A549 (cell line): ENCODE results near the gene ROPN1.

Source experiments
- CTCF ChIP-seq: fragments of >200 bp; sonication (Bioruptor Twin); formaldehyde crosslinking; IDR thresholded peaks from 3 replicates; pipeline ENCODE4 v1.5.1; 2016
- POLR2A ChIP-seq: IDR thresholded peaks from 2 replicates; pipeline ENCODE4 v1.6.1; 2012; ENCODE audit warnings: mild to moderate bottlenecking, low read length
- SMC3 ChIP-seq: fragments of >200 bp; sonication (Bioruptor Twin); formaldehyde crosslinking; IDR thresholded peaks from 3 replicates; pipeline ENCODE4 v1.6.1; 2018; ENCODE audit warnings: inconsistent platforms
- TF ChIP-seq, protein P1 (sequence below): fragments of 200-600 bp; sonication (generic); IDR thresholded peaks from 2 replicates; pipeline ENCODE4 v1.6.1; 2016; ENCODE audit warnings: antibody characterized with exemption, mild to moderate bottlenecking, moderate library complexity

DNA sequence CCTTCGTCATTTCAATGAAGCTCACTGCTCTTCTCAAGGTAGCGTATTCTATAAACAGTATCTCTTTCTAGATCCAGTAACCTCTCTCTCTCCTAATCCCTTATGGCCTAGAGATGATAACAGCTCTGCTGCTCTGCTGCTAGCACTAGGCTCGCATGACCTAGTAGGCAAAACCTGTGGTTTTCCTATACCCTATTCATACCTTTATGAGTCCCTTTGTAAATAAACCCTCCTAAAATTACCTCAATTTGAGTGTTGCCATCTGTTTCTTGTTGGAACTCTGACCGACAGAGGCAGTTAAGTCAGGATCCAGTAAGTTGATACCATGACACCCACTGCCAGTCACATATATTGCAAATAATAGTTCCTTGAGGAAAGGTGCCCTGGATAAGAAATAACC, 38.2 kb downstream of the ROPN1 start:
- TF ChIP-seq, protein P1, sequence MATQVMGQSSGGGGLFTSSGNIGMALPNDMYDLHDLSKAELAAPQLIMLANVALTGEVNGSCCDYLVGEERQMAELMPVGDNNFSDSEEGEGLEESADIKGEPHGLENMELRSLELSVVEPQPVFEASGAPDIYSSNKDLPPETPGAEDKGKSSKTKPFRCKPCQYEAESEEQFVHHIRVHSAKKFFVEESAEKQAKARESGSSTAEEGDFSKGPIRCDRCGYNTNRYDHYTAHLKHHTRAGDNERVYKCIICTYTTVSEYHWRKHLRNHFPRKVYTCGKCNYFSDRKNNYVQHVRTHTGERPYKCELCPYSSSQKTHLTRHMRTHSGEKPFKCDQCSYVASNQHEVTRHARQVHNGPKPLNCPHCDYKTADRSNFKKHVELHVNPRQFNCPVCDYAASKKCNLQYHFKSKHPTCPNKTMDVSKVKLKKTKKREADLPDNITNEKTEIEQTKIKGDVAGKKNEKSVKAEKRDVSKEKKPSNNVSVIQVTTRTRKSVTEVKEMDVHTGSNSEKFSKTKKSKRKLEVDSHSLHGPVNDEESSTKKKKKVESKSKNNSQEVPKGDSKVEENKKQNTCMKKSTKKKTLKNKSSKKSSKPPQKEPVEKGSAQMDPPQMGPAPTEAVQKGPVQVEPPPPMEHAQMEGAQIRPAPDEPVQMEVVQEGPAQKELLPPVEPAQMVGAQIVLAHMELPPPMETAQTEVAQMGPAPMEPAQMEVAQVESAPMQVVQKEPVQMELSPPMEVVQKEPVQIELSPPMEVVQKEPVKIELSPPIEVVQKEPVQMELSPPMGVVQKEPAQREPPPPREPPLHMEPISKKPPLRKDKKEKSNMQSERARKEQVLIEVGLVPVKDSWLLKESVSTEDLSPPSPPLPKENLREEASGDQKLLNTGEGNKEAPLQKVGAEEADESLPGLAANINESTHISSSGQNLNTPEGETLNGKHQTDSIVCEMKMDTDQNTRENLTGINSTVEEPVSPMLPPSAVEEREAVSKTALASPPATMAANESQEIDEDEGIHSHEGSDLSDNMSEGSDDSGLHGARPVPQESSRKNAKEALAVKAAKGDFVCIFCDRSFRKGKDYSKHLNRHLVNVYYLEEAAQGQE = no peak
- TF ChIP-seq POLR2A (no peak), CTCF (no peak), SMC3 (no peak)
